Kidney tubule cell (primary cell): ENCODE results near the gene FPR3.
A peak's percentile ranks its signal among the peaks of the same experiment; 100 is the strongest.
"Not testable (repeated sequence)": the region's sequence is repeated elsewhere in the genome, so short reads cannot be mapped to it uniquely, and the experiment has no call there.

Source experiments
- DNase-seq: peaks from one replicate; pipeline ENCODE4 v3.0.0-alpha.2; 2018; ENCODE audit warnings: low spot score

Gene FPR3

GRCh38 chr19:51794885-51795490 lies at the start of gene FPR3:
FPR3 (plus strand) TSS chr19:51795157; CDS start chr19:51823749, 28,592 bp downstream.
- DNase-seq: no peak

GRCh38 chr19:51746731-51747130 lies 48.2 kb upstream of the FPR3 start:
- DNase-seq: no peak

GRCh38 chr19:51749979-51750378 lies 45.0 kb upstream of the FPR3 start:
- peak; percentile 44 for DNase-seq

- DNase-seq: no peak
These were observed 44.4 kb upstream of the FPR3 start for GRCh38 chr19:51750400-51751094.

- DNase-seq: peak; percentile 92
These were observed 43.3 kb upstream of the FPR3 start, which contains the start of gene FPR1 for GRCh38 chr19:51751655-51752054. FPR1 (minus strand) TSS chr19:51751878; CDS start chr19:51746994, 4,884 bp downstream.

GRCh38 chr19:51754109-51754508 lies 40.8 kb upstream of the FPR3 start:
- no peak for DNase-seq

GRCh38 chr19:51754770-51755169 lies 40.2 kb upstream of the FPR3 start:
- no peak for DNase-seq

GRCh38 chr19:51755571-51755970 lies 39.4 kb upstream of the FPR3 start:
- DNase-seq: no peak

GRCh38 chr19:51760697-51761356 lies 34.1 kb upstream of the FPR3 start, which contains the start of gene FPR2:
FPR2 (plus strand) TSS chr19:51761180; CDS start chr19:51768659, 7,479 bp downstream.
- no peak for DNase-seq

- DNase-seq: no peak
These were observed 33.3 kb upstream of the FPR3 start for GRCh38 chr19:51761696-51762095.

- DNase-seq: no peak
These were observed 29.9 kb upstream of the FPR3 start for GRCh38 chr19:51765086-51765485.

- DNase-seq: no peak
These were observed 28.5 kb upstream of the FPR3 start for GRCh38 chr19:51766461-51766860.

GRCh38 chr19:51771376-51772130 lies 23.4 kb upstream of the FPR3 start:
- DNase-seq: no peak

GRCh38 chr19:51772977-51773376 lies 22.0 kb upstream of the FPR3 start:
- DNase-seq: no peak

- not testable (repeated sequence) for DNase-seq
These were observed 18.4 kb upstream of the FPR3 start for GRCh38 chr19:51776561-51776960.

GRCh38 chr19:51777570-51778462 lies 17.1 kb upstream of the FPR3 start:
- DNase-seq: peak; percentile 81

- DNase-seq: no peak
These were observed 15.8 kb upstream of the FPR3 start for GRCh38 chr19:51779181-51779580.

GRCh38 chr19:51779703-51780102 lies 15.3 kb upstream of the FPR3 start:
- no peak for DNase-seq

GRCh38 chr19:51780270-51780669 lies 14.7 kb upstream of the FPR3 start:
- DNase-seq: no peak

GRCh38 chr19:51781999-51782398 lies 13.0 kb upstream of the FPR3 start:
- no peak for DNase-seq

GRCh38 chr19:51783372-51783771 lies 11.6 kb upstream of the FPR3 start:
- peak; percentile 43 for DNase-seq
